Measurements from ENCODE around the gene TACR1.

DNA sequence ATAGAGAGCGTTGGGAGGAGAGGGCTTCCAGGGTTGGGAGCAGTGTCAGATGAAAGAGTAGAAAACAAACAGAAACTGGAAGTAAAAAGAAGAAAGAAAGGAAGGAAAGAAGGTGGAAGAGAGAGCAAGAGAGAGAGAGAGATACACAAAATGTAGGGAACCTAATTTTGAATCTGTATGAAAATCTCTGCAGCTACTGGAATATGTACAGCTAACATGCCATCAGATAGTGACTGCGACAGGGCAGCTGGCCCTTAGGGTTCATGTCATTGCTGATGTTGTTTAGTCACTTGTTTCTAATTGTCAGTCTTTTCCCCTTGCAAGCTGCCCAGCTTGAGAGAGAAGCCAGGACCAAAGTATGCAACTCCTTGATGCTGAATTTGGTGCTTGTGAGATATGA, 155.0 kb downstream of the TACR1 start:
- no peak for TF ChIP-seq FOXP1 (IDR thresholded peaks at IDR 0.05)
- TF ChIP-seq FOXP1 (CRISPR knock-in tag; IDR thresholded peaks at IDR 0.05) = no peak
- TF ChIP-seq JUNB (CRISPR knock-in tag; IDR thresholded peaks at IDR 0.05; ENCODE audit: borderline replicate concordance) = no peak
- no peak for TF ChIP-seq HNRNPK (IDR thresholded peaks at IDR 0.05; ENCODE audit: low read depth, low read length, poor library complexity, severe bottlenecking)
- no peak for TF ChIP-seq ZNF12 (CRISPR knock-in tag; IDR thresholded peaks at IDR 0.05)
